IMR-90 (cell line): Measurements from ENCODE around the gene CNDP1. TPM values are rescaled to one million over a fixed set of nuclear protein-coding genes. Genes with fewer than 3 reads are reported as not detected.

Experiments used
- ATAC-seq: fragments of 200-7000 bp; cut with Tn5 transposase; 2 replicates; pipeline ENCODE4 v1.9.1; 2020; ENCODE audit warnings: low read depth, mild to moderate bottlenecking, moderate library complexity
- BruUV-seq: library from RNA; stranded (reverse); fragments of 400-500 nt; replicated peaks from 2 replicates; lab custom pipeline; 2021; lab: Mats Ljungman, UMichigan
- CTCF ChIA-PET: fragments of 300-600 bp; formaldehyde crosslinking; extraction: SDS; loops from one replicate; lab custom pipeline; 2021; ENCODE audit warnings: antibody characterized with exemption; lab: Yijun Ruan, JAX
- POLR2A ChIA-PET: fragments of 300-600 bp; sonication (Branson Sonifier 250); formaldehyde crosslinking; loops from one replicate; lab custom pipeline; 2022; ENCODE audit warnings: antibody characterized with exemption; ENCODE audit not compliant: unreplicated experiment; lab: Charles Lee
- DNase-seq: peaks from one replicate; pipeline ENCODE4 v3.0.0; 2013
- H2AFZ ChIP-seq: replicated peaks from 2 replicates; pipeline ENCODE3; 2013; ENCODE audit warnings: low read length, mild to moderate bottlenecking; ENCODE audit not compliant: poor library complexity
- H2AK5ac ChIP-seq: 2 replicates; pipeline ENCODE4 v1.6.1; 2013; ENCODE audit warnings: low read depth, low read length, inconsistent platforms
- H2AK9ac ChIP-seq: replicated peaks from 2 replicates; pipeline ENCODE3; 2013; ENCODE audit warnings: mild to moderate bottlenecking, low read depth, low read length, moderate library complexity; ENCODE audit not compliant: poor library complexity
- H2BK120ac ChIP-seq: 2 replicates; pipeline ENCODE4 v1.6.1; 2013; ENCODE audit warnings: low read depth, low read length, inconsistent platforms
- H2BK15ac ChIP-seq: 3 replicates; pipeline ENCODE4 v1.6.1; 2013; ENCODE audit warnings: low read depth, low read length, inconsistent platforms
- H2BK20ac ChIP-seq: 2 replicates; pipeline ENCODE4 v1.6.1; 2013; ENCODE audit warnings: low read depth, mild to moderate bottlenecking, inconsistent platforms, low read length, moderate library complexity
- H2BK5ac ChIP-seq: 2 replicates; pipeline ENCODE4 v1.6.1; 2013; ENCODE audit warnings: mild to moderate bottlenecking, low read depth, low read length, inconsistent platforms; ENCODE audit not compliant: poor library complexity, severe bottlenecking
- H3K14ac ChIP-seq: replicated peaks from 2 replicates; pipeline ENCODE4 v1.6.1; 2013; ENCODE audit warnings: low read depth, low read length, inconsistent platforms
- H3K18ac ChIP-seq: 2 replicates; pipeline ENCODE4 v1.6.1; 2013; ENCODE audit warnings: low read depth, low read length, control low read depth
- H3K23ac ChIP-seq: 2 replicates; pipeline ENCODE4 v1.6.1; 2013; ENCODE audit warnings: low read depth, low read length, inconsistent platforms
- H3K27ac ChIP-seq: 2 replicates; pipeline ENCODE4 v1.5.1; 2013; ENCODE audit warnings: mild to moderate bottlenecking, control low read depth, low read length; ENCODE audit not compliant: insufficient read depth
- H3K27me3 ChIP-seq: 2 replicates; pipeline ENCODE4 v1.6.1; 2013; ENCODE audit warnings: low read length; ENCODE audit not compliant: control insufficient read depth, insufficient read depth
- H3K36me3 ChIP-seq: 2 replicates; pipeline ENCODE4 v1.6.1; 2013; ENCODE audit warnings: low read length, mixed read lengths; ENCODE audit not compliant: control insufficient read depth, insufficient read depth
- H3K4ac ChIP-seq: 2 replicates; pipeline ENCODE4 v1.6.1; 2013; ENCODE audit warnings: low read depth, low read length, inconsistent platforms
- H3K4me1 ChIP-seq: 2 replicates; pipeline ENCODE4 v1.6.1; 2013; ENCODE audit warnings: low read length, mixed read lengths; ENCODE audit not compliant: control insufficient read depth, insufficient read depth
- H3K4me2 ChIP-seq: 2 replicates; pipeline ENCODE4 v1.6.1; 2013; ENCODE audit warnings: low read depth, mild to moderate bottlenecking, control low read depth, low read length, moderate library complexity
- H3K4me3 ChIP-seq: 2 replicates; pipeline ENCODE4 v1.5.1; 2013; ENCODE audit warnings: low read depth, mild to moderate bottlenecking, control low read depth, low read length, moderate library complexity; ENCODE audit not compliant: insufficient read depth
- H3K56ac ChIP-seq: 2 replicates; pipeline ENCODE4 v1.6.1; 2013; ENCODE audit warnings: low read length, inconsistent platforms; ENCODE audit not compliant: insufficient read depth; ENCODE audit errors: extremely low read depth
- H3K79me1 ChIP-seq, 2 experiments: 2 replicates each; pipeline ENCODE4 v1.6.1; 2013; ENCODE audit warnings: low read length in 2 of 2, inconsistent platforms in 1 of 2, low read depth in 1 of 2
- H3K9ac ChIP-seq: 2 replicates; pipeline ENCODE4 v1.6.1; 2013; ENCODE audit warnings: low read depth, low read length, control low read depth
- H3K9me1 ChIP-seq: 2 replicates; pipeline ENCODE4 v1.6.1; 2013; ENCODE audit warnings: low read length, inconsistent platforms; ENCODE audit not compliant: insufficient read depth
- H3K9me3 ChIP-seq: 2 replicates; pipeline ENCODE4 v1.6.1; 2013; ENCODE audit warnings: low read length; ENCODE audit not compliant: control insufficient read depth, insufficient read depth
- H4K20me1 ChIP-seq: 2 replicates; pipeline ENCODE4 v1.6.1; 2013; ENCODE audit warnings: low read length, inconsistent platforms; ENCODE audit not compliant: insufficient read depth
- H4K5ac ChIP-seq: 2 replicates; pipeline ENCODE4 v1.6.1; 2013; ENCODE audit warnings: mild to moderate bottlenecking, low read depth, low read length, control low read depth
- H4K8ac ChIP-seq, 2 experiments: 2 replicates each; pipeline ENCODE4 v1.6.1; 2013; ENCODE audit warnings: low read depth in 2 of 2, low read length in 2 of 2, control low read depth in 1 of 2, inconsistent platforms in 1 of 2
- H4K91ac ChIP-seq: 2 replicates; pipeline ENCODE4 v1.6.1; 2013; ENCODE audit warnings: low read depth, low read length, inconsistent platforms; ENCODE audit not compliant: insufficient read depth
- BHLHE40 ChIP-seq: fragments of 150-350 bp; IDR thresholded peaks from 2 replicates; pipeline ENCODE4 v1.6.1; 2016; ENCODE audit warnings: mild to moderate bottlenecking, low read depth, low read length
- CEBPB ChIP-seq: IDR thresholded peaks from 2 replicates; pipeline ENCODE4 v1.6.1; 2012; ENCODE audit warnings: low read depth, low read length, improper control_type of control experiment
- CHD1 ChIP-seq: IDR thresholded peaks from 2 replicates; pipeline ENCODE4 v1.6.1; 2012; ENCODE audit warnings: low read depth, low read length, improper control_type of control experiment
- FOS ChIP-seq: fragments of 150-350 bp; IDR thresholded peaks from 2 replicates; pipeline ENCODE4 v1.6.1; 2016; ENCODE audit warnings: low read depth, low read length
- MAFK ChIP-seq: IDR thresholded peaks from 2 replicates; pipeline ENCODE4 v1.6.1; 2012; ENCODE audit warnings: low read depth, low read length, improper control_type of control experiment
- MAZ ChIP-seq: IDR thresholded peaks from 2 replicates; pipeline ENCODE4 v1.6.1; 2012; ENCODE audit warnings: low read depth, mild to moderate bottlenecking, low read length, improper control_type of control experiment, moderate library complexity, borderline replicate concordance
- POLR2A ChIP-seq: IDR thresholded peaks from 2 replicates; pipeline ENCODE4 v1.6.1; 2012; ENCODE audit warnings: mild to moderate bottlenecking, low read depth, low read length
- RAD21 ChIP-seq: IDR thresholded peaks from 2 replicates; pipeline ENCODE4 v1.6.1; 2012; ENCODE audit warnings: low read length, improper control_type of control experiment
- SMC3 ChIP-seq: fragments of 150-350 bp; IDR thresholded peaks from 2 replicates; pipeline ENCODE4 v1.6.1; 2016; ENCODE audit warnings: low read depth, mild to moderate bottlenecking, antibody characterized with exemption, low read length, moderate library complexity
- WGBS, 2 experiments: methylation state at CpG; one replicate each; pipeline versions ENCODE4 v1.1.5 to v1.1.7; 2013; ENCODE audit warnings: missing lambda C conversion rate in 2 of 2; ENCODE audit not compliant: insufficient read length in 1 of 2; ENCODE audit errors: extremely low coverage in 2 of 2; 5-methylcytosine and 5-hydroxymethylcytosine counted together
- dilution Hi-C: fragments of 300-500 bp; cut with HindIII; formaldehyde crosslinking; loops from one replicate; pipeline ENCODE4 v1.14.3; 2018; ENCODE audit warnings: low sequenced_read_pairs; ENCODE audit not compliant: unreplicated experiment
- in situ Hi-C: fragments of 300-500 bp; cut with MboI; formaldehyde crosslinking; loops from 3 replicates; pipeline ENCODE4 v1.14.3; 2019; ENCODE audit warnings: low sequenced_read_pairs, inconsistent platforms, mixed read lengths
- intact Hi-C: fragments of 100-400 bp; cut with micrococcal nuclease; formaldehyde crosslinking; loops from 2 replicates; pipeline ENCODE4 v1.10.0; 2022
- polyA plus RNA-seq, 3 experiments: library from polyadenylated mRNA; depleted of rRNA; stranded (reverse); fragments of >200 nt; gene quantifications; 2 replicates each; pipeline ENCODE4 v1.2.3, GENCODE V29; 2012; ENCODE audit warnings: low replicate concordance in 1 of 3
- total RNA-seq: library from RNA; depleted of rRNA; stranded (reverse); fragments of >200 nt; gene quantifications from 2 replicates; pipeline ENCODE4 v1.2.3, GENCODE V29; 2012
- TF ChIP-seq, protein P1 (sequence below): fragments of 150-350 bp; IDR thresholded peaks from 2 replicates; pipeline ENCODE4 v1.6.1; 2017; ENCODE audit warnings: mild to moderate bottlenecking, antibody characterized with exemption, low read length, low read depth
- TF ChIP-seq, protein P2 (sequence below): fragments of 150-350 bp; IDR thresholded peaks from 2 replicates; pipeline ENCODE4 v1.6.1; 2016; ENCODE audit warnings: low read depth, mild to moderate bottlenecking, low read length, moderate library complexity, borderline replicate concordance
- TF ChIP-seq, protein P3 (sequence below): conservative IDR thresholded peaks from 2 replicates; pipeline ENCODE4 v1.5.1; 2012; ENCODE audit warnings: mild to moderate bottlenecking, low read depth, low read length, improper control_type of control experiment

CNDP1 gene
- total and polyA plus RNA-seq, 2 of the 4 experiments (the other 2 are of a cell fraction), result not detected

DNA sequence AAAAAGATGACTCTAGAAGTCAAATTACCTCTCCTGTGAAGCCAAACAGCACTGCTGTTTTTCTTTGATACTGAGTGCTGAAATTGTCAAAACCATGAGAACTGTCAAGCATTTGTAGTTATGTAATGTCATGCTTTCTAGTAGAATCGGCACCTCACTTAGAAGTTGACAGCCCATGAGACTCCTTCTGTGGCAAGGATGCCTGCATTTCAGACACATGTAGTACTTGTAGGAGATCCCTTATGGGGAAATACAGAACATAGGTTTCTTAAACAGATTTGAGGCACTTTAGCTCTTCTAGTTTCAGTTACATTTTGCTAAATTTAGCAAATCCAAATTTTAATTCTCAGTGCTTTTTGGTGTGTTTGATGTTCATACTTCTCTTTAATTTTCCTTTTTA lies 79.1 kb downstream of the CNDP1 start:
- DNase-seq (no peak), ATAC-seq (peak; percentile 28)
- ChIA-PET CTCF (no interaction called here), POLR2A (no interaction called here)
- no peak overlapping the region for H2AK9ac ChIP-seq
- no TSS peak for BruUV-seq
- peaks cover 6% of the 10 kb centered on the region; the same call in 1 of the 2 replicates for H4K20me1 ChIP-seq
- no CpG with 5 or more reads among the region's 1 CpG for WGBS, 2 experiments
- H3K4me3 ChIP-seq, result no peak overlapping the region
- H3K4me2 ChIP-seq, result peak overlapping the region; percentile 64
- no peaks in the 10 kb centered on the region for H3K27me3 ChIP-seq
- peaks cover 5% of the 10 kb centered on the region for H3K4me1 ChIP-seq
- TF ChIP-seq BHLHE40 (no peak), CEBPB (no peak), MAFK (no peak), CHD1 (no peak), POLR2A (no peak), RAD21 (no peak), FOS (no peak), SMC3 (no peak), MAZ (no peak)
- TF ChIP-seq, protein P1, sequence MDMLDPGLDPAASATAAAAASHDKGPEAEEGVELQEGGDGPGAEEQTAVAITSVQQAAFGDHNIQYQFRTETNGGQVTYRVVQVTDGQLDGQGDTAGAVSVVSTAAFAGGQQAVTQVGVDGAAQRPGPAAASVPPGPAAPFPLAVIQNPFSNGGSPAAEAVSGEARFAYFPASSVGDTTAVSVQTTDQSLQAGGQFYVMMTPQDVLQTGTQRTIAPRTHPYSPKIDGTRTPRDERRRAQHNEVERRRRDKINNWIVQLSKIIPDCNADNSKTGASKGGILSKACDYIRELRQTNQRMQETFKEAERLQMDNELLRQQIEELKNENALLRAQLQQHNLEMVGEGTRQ, result no peak
- TF ChIP-seq, protein P2, sequence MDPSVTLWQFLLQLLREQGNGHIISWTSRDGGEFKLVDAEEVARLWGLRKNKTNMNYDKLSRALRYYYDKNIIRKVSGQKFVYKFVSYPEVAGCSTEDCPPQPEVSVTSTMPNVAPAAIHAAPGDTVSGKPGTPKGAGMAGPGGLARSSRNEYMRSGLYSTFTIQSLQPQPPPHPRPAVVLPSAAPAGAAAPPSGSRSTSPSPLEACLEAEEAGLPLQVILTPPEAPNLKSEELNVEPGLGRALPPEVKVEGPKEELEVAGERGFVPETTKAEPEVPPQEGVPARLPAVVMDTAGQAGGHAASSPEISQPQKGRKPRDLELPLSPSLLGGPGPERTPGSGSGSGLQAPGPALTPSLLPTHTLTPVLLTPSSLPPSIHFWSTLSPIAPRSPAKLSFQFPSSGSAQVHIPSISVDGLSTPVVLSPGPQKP, result no peak
- TF ChIP-seq, protein P3, sequence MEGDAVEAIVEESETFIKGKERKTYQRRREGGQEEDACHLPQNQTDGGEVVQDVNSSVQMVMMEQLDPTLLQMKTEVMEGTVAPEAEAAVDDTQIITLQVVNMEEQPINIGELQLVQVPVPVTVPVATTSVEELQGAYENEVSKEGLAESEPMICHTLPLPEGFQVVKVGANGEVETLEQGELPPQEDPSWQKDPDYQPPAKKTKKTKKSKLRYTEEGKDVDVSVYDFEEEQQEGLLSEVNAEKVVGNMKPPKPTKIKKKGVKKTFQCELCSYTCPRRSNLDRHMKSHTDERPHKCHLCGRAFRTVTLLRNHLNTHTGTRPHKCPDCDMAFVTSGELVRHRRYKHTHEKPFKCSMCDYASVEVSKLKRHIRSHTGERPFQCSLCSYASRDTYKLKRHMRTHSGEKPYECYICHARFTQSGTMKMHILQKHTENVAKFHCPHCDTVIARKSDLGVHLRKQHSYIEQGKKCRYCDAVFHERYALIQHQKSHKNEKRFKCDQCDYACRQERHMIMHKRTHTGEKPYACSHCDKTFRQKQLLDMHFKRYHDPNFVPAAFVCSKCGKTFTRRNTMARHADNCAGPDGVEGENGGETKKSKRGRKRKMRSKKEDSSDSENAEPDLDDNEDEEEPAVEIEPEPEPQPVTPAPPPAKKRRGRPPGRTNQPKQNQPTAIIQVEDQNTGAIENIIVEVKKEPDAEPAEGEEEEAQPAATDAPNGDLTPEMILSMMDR, result no peak
- no peak overlapping the region for H3K9ac ChIP-seq
- in situ Hi-C loops, result no loop called here
- H4K8ac ChIP-seq, result no peak overlapping the region
- peak overlapping the region; percentile 32; the same call in 1 of the 2 replicates for H3K27ac ChIP-seq
- H4K91ac ChIP-seq, result no peak overlapping the region
- H3K23ac ChIP-seq, result no peak overlapping the region
- no peak overlapping the region for H3K14ac ChIP-seq
- intact Hi-C loops, result no loop called here
- no peak overlapping the region for H2AK5ac ChIP-seq
- H3K9me3 ChIP-seq, result 0 out of 2 replicates have a peak, but pooled peaks cover 3% of the 10 kb centered on the region
- dilution Hi-C loops, result no loop called here
- H3K56ac ChIP-seq, result no peak overlapping the region
- H3K18ac ChIP-seq, result peak overlapping the region; percentile 77
- no peak overlapping the region for H2AFZ ChIP-seq
- H2BK5ac ChIP-seq, result no peak overlapping the region
- no peak overlapping the region for H4K5ac ChIP-seq
- peaks cover 31 to 56% of the 10 kb centered on the region in 2 experiments for H3K79me1 ChIP-seq
- H3K36me3 ChIP-seq, result no peaks in the 10 kb centered on the region; the same call in 1 of the 2 replicates
- H3K9me1 ChIP-seq, result peaks cover 10% of the 10 kb centered on the region
- no peak overlapping the region for H2BK120ac ChIP-seq
- no peak overlapping the region for H2BK20ac ChIP-seq
- H3K4ac ChIP-seq, result no peak overlapping the region
- H2BK15ac ChIP-seq, result no peak overlapping the region
